Measurements from ENCODE around the gene B4GALT3.

B4GALT3 gene

DNA sequence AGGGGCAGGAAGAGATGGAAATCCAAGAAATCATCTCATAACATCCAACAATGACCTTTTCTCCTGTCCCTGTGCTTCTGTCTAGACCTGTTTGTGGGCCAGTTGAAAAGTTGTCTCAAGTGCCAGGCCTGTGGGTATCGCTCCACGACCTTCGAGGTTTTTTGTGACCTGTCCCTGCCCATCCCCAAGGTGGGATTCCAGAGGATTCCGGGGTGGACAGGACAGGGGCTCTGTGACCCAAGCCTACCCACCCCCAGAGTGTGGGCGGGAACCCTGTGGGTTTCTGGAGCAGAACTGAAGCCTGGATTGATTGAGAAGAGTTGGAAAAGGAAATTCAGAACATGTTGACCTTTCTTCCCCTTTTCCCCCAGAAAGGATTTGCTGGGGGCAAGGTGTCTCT, 13.5 kb downstream of the B4GALT3 start:
- no peak overlapping the region for H3K4me3 ChIP-seq (ENCODE audit: control insufficient read depth, low read depth, low read length)
- no peak for DNase-seq (ENCODE audit: low read depth)
- TF ChIP-seq, protein P1, sequence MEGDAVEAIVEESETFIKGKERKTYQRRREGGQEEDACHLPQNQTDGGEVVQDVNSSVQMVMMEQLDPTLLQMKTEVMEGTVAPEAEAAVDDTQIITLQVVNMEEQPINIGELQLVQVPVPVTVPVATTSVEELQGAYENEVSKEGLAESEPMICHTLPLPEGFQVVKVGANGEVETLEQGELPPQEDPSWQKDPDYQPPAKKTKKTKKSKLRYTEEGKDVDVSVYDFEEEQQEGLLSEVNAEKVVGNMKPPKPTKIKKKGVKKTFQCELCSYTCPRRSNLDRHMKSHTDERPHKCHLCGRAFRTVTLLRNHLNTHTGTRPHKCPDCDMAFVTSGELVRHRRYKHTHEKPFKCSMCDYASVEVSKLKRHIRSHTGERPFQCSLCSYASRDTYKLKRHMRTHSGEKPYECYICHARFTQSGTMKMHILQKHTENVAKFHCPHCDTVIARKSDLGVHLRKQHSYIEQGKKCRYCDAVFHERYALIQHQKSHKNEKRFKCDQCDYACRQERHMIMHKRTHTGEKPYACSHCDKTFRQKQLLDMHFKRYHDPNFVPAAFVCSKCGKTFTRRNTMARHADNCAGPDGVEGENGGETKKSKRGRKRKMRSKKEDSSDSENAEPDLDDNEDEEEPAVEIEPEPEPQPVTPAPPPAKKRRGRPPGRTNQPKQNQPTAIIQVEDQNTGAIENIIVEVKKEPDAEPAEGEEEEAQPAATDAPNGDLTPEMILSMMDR (IDR thresholded peaks at IDR 0.05; ENCODE audit: control insufficient read depth, insufficient read depth, low read depth, low read length, missing control alignments), result no peak

DNA sequence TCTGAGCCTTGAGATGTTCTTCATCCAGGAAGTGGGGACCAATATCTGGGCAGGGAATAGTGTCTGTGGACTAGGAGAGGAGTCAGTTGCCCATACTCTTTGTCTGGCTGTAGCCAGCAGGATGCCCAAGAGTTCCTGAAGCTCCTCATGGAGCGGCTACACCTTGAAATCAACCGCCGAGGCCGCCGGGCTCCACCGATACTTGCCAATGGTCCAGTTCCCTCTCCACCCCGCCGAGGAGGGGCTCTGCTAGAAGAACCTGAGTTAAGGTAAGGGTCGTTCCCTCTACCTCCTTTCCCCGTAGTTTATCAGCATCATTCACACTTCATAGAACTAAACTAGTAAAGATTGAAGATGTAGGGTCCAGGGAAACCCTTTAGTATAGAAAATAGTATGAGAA, 14.5 kb downstream of the B4GALT3 start:
- TF ChIP-seq, protein P1 (IDR thresholded peaks at IDR 0.05; ENCODE audit: control insufficient read depth, insufficient read depth, low read depth, low read length, missing control alignments), result no peak

DNA sequence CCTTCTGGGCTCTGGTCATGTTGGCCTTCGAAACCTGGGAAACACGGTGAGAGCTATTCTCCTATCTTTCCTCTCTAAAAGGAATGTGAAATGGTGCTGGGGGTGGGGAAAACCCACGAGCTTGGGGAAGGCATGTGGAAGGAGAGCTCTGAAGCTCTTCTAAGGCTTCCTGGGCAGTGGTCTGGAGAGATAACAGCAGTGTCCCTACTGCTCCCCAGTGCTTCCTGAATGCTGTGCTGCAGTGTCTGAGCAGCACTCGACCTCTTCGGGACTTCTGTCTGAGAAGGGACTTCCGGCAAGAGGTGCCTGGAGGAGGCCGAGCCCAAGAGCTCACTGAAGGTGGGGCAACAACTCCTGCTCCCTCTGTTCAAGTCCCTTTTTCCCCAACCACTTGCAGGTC, 15.3 kb downstream of the B4GALT3 start:
- DNase-seq (ENCODE audit: low read depth), result no peak
- TF ChIP-seq, protein P1 (IDR thresholded peaks at IDR 0.05; ENCODE audit: control insufficient read depth, insufficient read depth, low read depth, low read length, missing control alignments), result no peak
- H3K4me3 ChIP-seq (ENCODE audit: control insufficient read depth, low read depth, low read length), result no peak overlapping the region

More for the DNA sequence above, 14.5 kb downstream of the B4GALT3 start:
- no peak for DNase-seq (ENCODE audit: low read depth)
- H3K4me3 ChIP-seq (ENCODE audit: control insufficient read depth, low read depth, low read length), result no peak overlapping the region

DNA sequence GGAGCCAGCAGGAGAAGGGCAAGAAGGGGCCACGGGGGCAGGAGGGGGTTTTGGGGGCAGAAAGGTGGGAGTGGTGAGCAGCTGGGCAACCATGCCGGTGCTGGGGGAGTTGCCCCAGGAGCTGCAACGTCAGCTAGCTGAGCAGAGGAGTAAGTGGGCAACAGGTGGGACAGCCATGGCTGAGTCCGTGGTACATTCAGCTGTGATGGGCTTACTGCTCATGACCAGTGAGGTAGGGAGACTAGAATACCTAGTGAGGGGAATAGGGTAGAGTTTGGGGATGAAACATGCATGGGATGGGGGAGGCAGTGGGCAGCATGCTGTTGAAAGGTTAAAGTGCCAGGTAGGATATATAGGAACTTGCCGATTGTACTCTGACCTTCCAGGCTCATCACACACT, 15.7 kb downstream of the B4GALT3 start:
- no peak for DNase-seq (ENCODE audit: low read depth)
- no peak overlapping the region for H3K4me3 ChIP-seq (ENCODE audit: control insufficient read depth, low read depth, low read length)
- TF ChIP-seq, protein P1 (IDR thresholded peaks at IDR 0.05; ENCODE audit: control insufficient read depth, insufficient read depth, low read depth, low read length, missing control alignments), result no peak

DNA sequence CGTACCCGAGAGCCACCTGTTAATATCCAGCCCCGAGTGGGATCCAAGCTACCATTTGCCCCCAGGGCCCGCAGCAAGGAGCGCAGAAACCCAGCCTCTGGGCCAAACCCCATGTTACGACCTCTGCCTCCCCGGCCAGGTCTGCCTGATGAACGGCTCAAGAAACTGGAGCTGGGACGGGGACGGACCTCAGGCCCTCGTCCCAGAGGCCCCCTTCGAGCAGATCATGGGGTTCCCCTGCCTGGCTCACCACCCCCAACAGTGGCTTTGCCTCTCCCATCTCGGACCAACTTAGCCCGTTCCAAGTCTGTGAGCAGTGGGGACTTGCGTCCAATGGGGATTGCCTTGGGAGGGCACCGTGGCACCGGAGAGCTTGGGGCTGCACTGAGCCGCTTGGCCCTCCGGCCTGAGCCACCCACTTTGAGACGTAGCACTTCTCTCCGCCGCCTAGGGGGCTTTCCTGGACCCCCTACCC, 16.6 kb downstream of the B4GALT3 start:
- no peak overlapping the region for H3K4me3 ChIP-seq (ENCODE audit: control insufficient read depth, low read depth, low read length)
- TF ChIP-seq, protein P1 (IDR thresholded peaks at IDR 0.05; ENCODE audit: control insufficient read depth, insufficient read depth, low read depth, low read length, missing control alignments), result no peak
- DNase-seq (ENCODE audit: low read depth), result no peak

DNA sequence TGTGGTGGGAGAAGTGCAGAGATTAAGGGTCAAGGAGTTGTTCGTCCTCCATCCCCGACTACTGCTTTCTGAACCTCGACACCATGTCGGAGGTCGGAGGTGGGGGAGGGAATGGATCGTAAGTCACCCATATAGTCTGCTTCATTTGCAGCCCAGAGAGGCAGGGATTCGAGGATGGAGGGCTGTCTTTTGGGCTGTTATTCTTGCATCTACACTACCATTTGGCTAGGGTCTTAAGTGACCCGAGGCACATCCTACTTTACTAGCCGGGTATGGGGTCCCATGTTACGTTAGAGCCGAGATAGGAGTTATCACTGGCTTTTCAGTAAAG, 17.4 kb downstream of the B4GALT3 start:
- TF ChIP-seq, protein P1 (IDR thresholded peaks at IDR 0.05; ENCODE audit: control insufficient read depth, insufficient read depth, low read depth, low read length, missing control alignments), result no peak
- H3K4me3 ChIP-seq (ENCODE audit: control insufficient read depth, low read depth, low read length), result peak overlapping the region; percentile 92
- DNase-seq (ENCODE audit: low read depth), result no peak
